Tibial artery (tissue), 4 donors: ENCODE results near the gene DNAJB8.

ENCODE experiments used
- DNase-seq, 2 donors: peaks; one replicate each; pipeline ENCODE4 v3.0.0-alpha.2; 2019
- H3K27ac ChIP-seq, 2 donors: fragments of 200-600 bp; sonication (generic) in 1 of 2; 1 replicate in 1 of 2; 2 replicates in 1 of 2; pipeline ENCODE4 v1.5.1; 2018 to 2019; ENCODE audit warnings: mild to moderate bottlenecking in 1 of 2
- H3K27me3 ChIP-seq, 2 donors: fragments of 200-600 bp; sonication (generic) in 1 of 2; one replicate each; pipeline versions ENCODE4 v1.5.1 to v1.6.0; 2016 to 2019
- H3K36me3 ChIP-seq, 3 donors: fragments of 200-600 bp; sonication (generic) in 2 of 3; one replicate each; pipeline ENCODE4 v1.5.1; 2016 to 2019; ENCODE audit warnings: mild to moderate bottlenecking in 2 of 3
- H3K4me1 ChIP-seq, 4 donors: fragments of 200-600 bp; sonication (generic) in 2 of 4; 1 replicate in 3 of 4; 2 replicates in 1 of 4; pipeline ENCODE4 v1.5.1; 2016 to 2019
- H3K4me3 ChIP-seq, 2 donors: fragments of 200-600 bp; sonication (generic) in 1 of 2; 1 replicate in 1 of 2; 2 replicates in 1 of 2; pipeline ENCODE4 v1.5.1; 2018 to 2019; ENCODE audit warnings: mild to moderate bottlenecking in 2 of 2
- H3K9me3 ChIP-seq, 3 donors: fragments of 200-600 bp; sonication (generic) in 1 of 3; one replicate each; pipeline ENCODE4 v1.5.1; 2016 to 2019
- CTCF ChIP-seq, 2 experiments: fragments of 200-600 bp in 1 of 2; fragments of 450-650 bp in 1 of 2; IDR thresholded peaks; one replicate each; pipeline ENCODE4 v1.5.1; 2017 to 2019; ENCODE audit warnings: antibody characterized with exemption in 2 of 2, mild to moderate bottlenecking in 1 of 2, moderate library complexity in 1 of 2
- intact Hi-C: fragments of 100-400 bp; cut with DNase I; formaldehyde crosslinking; loops from one replicate; pipeline ENCODE4 v1.15.0; 2023; ENCODE audit warnings: low total_unique reads

Gene DNAJB8

DNA sequence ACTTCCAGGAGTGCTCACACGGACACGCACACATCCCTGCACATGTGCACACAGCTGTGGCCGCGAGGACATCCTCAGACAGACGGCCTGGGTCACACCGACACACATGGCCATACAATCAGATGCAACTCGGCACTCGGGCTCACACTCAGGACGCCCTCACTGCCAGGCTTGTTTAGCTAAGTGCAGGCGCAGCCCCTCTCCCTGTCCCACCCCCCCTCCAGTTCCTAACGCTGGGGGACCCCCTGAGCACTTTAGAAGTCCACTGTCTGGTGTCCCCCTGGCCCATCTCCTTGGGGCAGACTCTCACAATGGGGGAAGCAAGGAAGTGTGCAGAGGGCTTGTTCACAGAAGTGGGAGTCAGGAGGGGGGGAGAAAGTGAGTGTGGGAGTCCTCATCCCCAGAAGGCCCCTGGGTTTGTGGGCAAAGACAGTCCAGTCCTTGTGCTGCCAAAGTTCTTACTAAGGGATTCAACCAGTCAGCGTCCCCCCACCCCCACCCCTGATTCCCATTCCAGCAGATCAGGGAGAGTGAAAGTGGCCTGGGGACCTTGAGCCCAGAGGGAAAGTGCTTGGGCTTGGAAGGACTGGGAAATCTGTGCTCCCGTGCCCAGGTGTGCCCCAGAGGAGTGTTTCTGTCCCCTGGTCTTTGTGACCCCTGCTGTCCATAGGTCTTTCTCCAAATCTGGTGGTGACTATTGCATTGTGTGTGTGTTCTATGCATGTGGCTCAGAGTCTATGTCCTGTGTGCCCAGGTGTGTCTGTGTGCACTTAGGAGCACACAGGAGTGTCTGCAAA, 27.1 kb upstream of the DNAJB8 start:
- Histone ChIP-seq H3K9me3 (no peaks in the 10 kb centered on the region), H3K4me3 (no peak overlapping the region), H3K27ac (no peak overlapping the region), H3K27me3 (peaks cover 12 to 96% of the 10 kb centered on the region in 2 donors), H3K36me3 (no peaks in the 10 kb centered on the region), H3K4me1 (peaks cover 0 to 60% (median 46%) of the 10 kb centered on the region in 4 donors)
- intact Hi-C loops: no loop called here
- peak; percentile 18 to 51 for DNase-seq
- no peak for TF ChIP-seq CTCF (IDR thresholded peaks at IDR 0.05)

DNA sequence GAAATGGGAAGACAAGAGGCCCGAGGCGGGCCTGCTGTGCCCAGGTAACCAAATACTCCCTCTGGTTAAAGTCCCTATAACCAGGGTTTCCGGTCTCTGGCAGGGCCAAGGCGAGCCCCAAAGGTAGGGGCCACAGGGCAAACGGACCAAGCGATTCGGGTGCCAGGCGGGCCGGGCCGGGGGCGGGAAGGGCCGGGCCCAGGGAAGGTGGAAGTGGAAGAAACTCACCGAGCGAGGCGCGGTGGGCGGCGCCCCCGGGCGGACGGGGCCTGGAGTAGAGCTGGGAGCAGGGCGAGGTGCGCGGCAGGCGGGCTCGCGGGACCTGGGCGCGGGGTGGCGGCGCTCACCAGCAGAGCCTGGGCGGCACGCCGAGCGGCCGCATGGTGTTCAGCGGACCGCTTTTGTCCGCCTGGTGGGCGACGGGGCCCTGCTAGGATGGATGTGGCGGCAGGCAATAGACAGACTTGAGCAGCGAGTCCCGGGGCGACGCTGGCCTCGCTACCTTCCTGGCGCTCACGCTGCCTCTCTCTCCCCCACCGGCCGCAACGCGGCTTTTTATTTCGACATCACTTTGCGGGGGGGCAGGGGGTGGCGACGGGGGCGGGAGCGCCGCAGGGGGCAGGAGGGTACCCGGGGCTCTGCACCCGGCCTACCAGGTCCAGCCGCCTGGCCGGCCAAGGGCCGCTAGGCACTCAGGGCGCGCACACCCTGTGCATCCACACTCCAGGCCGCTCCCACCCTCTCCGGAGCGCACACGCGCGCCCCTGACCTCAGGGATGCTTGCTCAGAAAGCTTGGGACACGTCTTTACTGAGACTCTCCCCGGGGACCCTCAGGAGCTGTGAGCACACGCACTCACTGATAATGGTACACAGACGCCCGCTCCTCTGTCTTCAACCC, 26.2 kb upstream of the DNAJB8 start, which contains the start of gene GATA2:
Gene GATA2, minus strand, starts transcription at position 531 of the 899 bp plus-strand sequence. CDS start 6,170 bp downstream, outside the sequence.
- Histone ChIP-seq H3K27ac (no peak within 1 kb of the TSS), H3K36me3 (no peaks in the 10 kb centered on the region), H3K4me3 (no peak within 1 kb of the TSS), H3K27me3 (peaks cover 12 to 96% of the 10 kb centered on the region in 2 donors), H3K9me3 (no peaks in the 10 kb centered on the region), H3K4me1 (peaks cover 0 to 65% (median 54%) of the 10 kb centered on the region in 4 donors)
- DNase-seq: peak; percentile 20 to 63
- intact Hi-C loops: no loop called here
- TF ChIP-seq CTCF (IDR thresholded peaks at IDR 0.05): no peak

- Histone ChIP-seq H3K36me3 (no peaks in the 10 kb centered on the region), H3K9me3 (no peaks in the 10 kb centered on the region), H3K4me3 (no peak overlapping the region), H3K4me1 (peaks cover 0 to 65% (median 55%) of the 10 kb centered on the region in 4 donors), H3K27me3 (peaks cover 12 to 96% of the 10 kb centered on the region in 2 donors), H3K27ac (no peak overlapping the region)
- DNase-seq: peak; percentile 15 to 60
- intact Hi-C loops: no loop called here
- no peak for TF ChIP-seq CTCF (IDR thresholded peaks at IDR 0.05)
These were observed 25.4 kb upstream of the DNAJB8 start for GRCh38 chr3:128491941-128492670.

- intact Hi-C loops: no loop called here
- peak; percentile 6 to 52 for DNase-seq
- peaks cover 0 to 65% (median 55%) of the 10 kb centered on the region in 4 donors for H3K4me1 ChIP-seq
These were observed 24.9 kb upstream of the DNAJB8 start for GRCh38 chr3:128491691-128491940.

More at GRCh38 chr3:128491691-128491940, 24.9 kb upstream of the DNAJB8 start:
- peaks cover 12 to 96% of the 10 kb centered on the region in 2 donors for H3K27me3 ChIP-seq
- H3K27ac ChIP-seq: no peak overlapping the region
- no peaks in the 10 kb centered on the region for H3K36me3 ChIP-seq
- no peak for TF ChIP-seq CTCF (IDR thresholded peaks at IDR 0.05)
- H3K9me3 ChIP-seq: no peaks in the 10 kb centered on the region
- H3K4me3 ChIP-seq: no peak overlapping the region
